ENCODE measurements around the gene FBRS. TPM values are rescaled to one million over a fixed set of nuclear protein-coding genes. Genes with fewer than 3 reads are reported as not detected.
"Not testable (repeated sequence)": the region's sequence is repeated elsewhere in the genome, so short reads cannot be mapped to it uniquely, and the experiment has no call there.

The FBRS gene
- total RNA-seq, 1 donor from 2014 or later: 66.7 TPM

DNA sequence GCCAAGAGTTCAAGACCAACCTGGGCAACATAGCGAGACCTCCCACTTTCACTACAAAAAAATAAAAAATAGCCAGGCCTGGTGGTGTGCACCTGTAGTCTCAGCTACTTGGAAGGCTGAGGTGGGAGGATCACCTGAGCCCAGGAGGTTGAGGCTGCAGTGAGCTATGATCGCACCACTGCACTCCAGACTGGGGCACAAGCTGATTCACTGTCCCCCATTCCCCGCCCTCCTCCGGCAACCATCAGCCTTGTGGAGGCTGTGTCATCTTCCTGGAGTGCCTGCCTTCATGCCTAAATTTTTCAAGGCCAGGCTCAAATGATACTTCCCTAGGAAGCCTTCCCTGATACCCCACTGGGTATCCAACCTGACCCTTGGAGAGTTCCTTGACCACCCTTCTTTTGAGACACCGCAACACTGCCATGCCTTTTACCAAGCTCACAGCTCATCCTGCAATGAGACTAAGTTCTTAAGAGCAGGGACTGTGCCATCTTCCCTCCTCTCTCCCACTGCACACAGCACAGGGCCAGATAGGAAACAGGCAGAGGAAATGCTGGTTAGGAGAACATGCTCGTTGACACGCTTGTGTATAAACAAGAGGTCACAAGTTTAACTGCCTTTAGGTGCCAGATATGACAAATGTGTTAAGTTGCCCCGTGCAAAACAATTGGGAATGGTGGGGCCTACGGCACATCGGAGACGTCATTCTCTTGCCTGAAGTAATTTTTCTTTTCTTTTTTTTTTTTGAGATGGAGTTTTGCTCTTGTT, 36.9 kb downstream of the FBRS start:
- Mint-ChIP-seq H3K4me1 (ENCODE audit: low read depth, unreplicated experiment) (peaks cover 9% of the 10 kb centered on the region), H3K27ac (ENCODE audit: unreplicated experiment) (peak overlapping the region; percentile 11), H3K4me3 (ENCODE audit: unreplicated experiment) (no peak overlapping the region), H3K36me3 (ENCODE audit: unreplicated experiment) (no peaks in the 10 kb centered on the region), H3K27me3 (ENCODE audit: unreplicated experiment) (peaks cover 21% of the 10 kb centered on the region), H3K9me3 (ENCODE audit: unreplicated experiment) (peaks cover 11% of the 10 kb centered on the region)
- no peak for DNase-seq
- TF ChIP-seq, protein P1, sequence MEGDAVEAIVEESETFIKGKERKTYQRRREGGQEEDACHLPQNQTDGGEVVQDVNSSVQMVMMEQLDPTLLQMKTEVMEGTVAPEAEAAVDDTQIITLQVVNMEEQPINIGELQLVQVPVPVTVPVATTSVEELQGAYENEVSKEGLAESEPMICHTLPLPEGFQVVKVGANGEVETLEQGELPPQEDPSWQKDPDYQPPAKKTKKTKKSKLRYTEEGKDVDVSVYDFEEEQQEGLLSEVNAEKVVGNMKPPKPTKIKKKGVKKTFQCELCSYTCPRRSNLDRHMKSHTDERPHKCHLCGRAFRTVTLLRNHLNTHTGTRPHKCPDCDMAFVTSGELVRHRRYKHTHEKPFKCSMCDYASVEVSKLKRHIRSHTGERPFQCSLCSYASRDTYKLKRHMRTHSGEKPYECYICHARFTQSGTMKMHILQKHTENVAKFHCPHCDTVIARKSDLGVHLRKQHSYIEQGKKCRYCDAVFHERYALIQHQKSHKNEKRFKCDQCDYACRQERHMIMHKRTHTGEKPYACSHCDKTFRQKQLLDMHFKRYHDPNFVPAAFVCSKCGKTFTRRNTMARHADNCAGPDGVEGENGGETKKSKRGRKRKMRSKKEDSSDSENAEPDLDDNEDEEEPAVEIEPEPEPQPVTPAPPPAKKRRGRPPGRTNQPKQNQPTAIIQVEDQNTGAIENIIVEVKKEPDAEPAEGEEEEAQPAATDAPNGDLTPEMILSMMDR (IDR thresholded peaks at IDR 0.05; ENCODE audit: partially characterized antibody, unreplicated experiment): no peak

DNA sequence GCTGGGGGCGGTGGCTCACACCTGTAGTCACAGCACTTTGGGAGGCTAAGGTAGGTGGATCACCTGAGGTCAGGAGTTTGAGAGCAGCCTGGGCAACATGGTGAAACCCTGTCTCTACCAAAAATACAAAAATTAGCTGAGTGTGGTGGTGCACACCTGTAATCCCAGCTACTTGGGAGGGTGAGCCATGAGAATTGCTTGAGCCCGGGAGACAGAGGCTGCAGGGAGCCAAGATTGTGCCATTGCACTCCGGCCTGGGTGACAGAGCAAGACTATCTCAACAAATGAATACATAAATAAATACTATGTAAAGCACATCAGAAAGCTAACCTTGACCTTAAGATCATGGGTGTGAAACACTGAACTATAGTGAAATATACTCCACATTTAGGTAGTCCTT, 38.4 kb downstream of the FBRS start:
- H3K4me1 Mint-ChIP-seq (ENCODE audit: low read depth, unreplicated experiment); H3K27ac Mint-ChIP-seq (ENCODE audit: unreplicated experiment); DNase-seq; H3K4me3 Mint-ChIP-seq (ENCODE audit: unreplicated experiment); H3K36me3 Mint-ChIP-seq (ENCODE audit: unreplicated experiment): not testable (repeated sequence)
- peaks cover 11% of the 10 kb centered on the region for H3K9me3 Mint-ChIP-seq (ENCODE audit: unreplicated experiment)
- peaks cover 21% of the 10 kb centered on the region for H3K27me3 Mint-ChIP-seq (ENCODE audit: unreplicated experiment)

GRCh38 chr16:30697264-30698138, 39.3 kb downstream of the FBRS start:
- H3K9me3 Mint-ChIP-seq (ENCODE audit: unreplicated experiment): peaks cover 11% of the 10 kb centered on the region
- no peak for DNase-seq
- H3K36me3 Mint-ChIP-seq (ENCODE audit: unreplicated experiment): no peaks in the 10 kb centered on the region
- TF ChIP-seq, protein P1 (IDR thresholded peaks at IDR 0.05; ENCODE audit: partially characterized antibody, unreplicated experiment): no peak
- H3K4me1 Mint-ChIP-seq (ENCODE audit: low read depth, unreplicated experiment): peaks cover 6% of the 10 kb centered on the region
- H3K27ac Mint-ChIP-seq (ENCODE audit: unreplicated experiment): peak overlapping the region; percentile 98
- peak overlapping the region; percentile 90 for H3K4me3 Mint-ChIP-seq (ENCODE audit: unreplicated experiment)
- peaks cover 18% of the 10 kb centered on the region for H3K27me3 Mint-ChIP-seq (ENCODE audit: unreplicated experiment)

DNA sequence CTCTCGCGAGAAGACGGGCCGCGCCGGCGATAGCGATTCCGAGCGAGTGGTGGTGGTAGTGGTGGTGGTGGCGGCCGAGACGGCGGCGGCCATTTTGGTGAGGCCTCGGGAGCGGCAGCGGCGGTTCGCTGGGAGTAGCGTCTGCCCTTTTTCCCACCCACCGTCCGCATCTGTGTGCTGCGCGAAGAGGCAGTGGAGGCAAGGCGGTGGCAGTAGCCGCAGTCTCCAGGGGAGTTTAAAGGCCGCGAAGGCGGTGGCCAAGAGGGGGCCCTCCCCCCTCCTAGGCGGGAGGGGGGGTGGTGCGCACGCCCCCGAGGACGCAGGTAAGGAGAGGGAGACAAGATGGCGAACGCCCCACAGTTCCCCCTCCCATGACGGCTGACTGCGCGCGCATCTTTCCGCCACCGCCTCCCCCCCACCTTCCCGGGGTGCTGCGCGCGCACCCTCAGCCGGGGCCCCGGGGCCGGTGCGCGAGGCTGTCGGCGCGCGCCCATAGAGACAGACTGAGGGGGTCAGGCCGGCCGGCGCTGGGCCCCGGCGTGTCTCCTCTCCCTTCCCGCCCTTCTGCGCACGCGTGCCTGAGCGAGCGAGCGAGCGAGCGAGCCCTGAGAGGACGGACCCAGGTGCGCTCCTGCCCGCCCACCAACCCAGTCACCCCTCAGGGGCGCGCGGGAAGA, 40.0 kb downstream of the FBRS start:
- H3K36me3 Mint-ChIP-seq (ENCODE audit: unreplicated experiment): no peaks in the 10 kb centered on the region
- H3K27ac Mint-ChIP-seq (ENCODE audit: unreplicated experiment): peak overlapping the region; percentile 98
- H3K27me3 Mint-ChIP-seq (ENCODE audit: unreplicated experiment): peaks cover 15% of the 10 kb centered on the region
- peak overlapping the region; percentile 99 for H3K4me3 Mint-ChIP-seq (ENCODE audit: unreplicated experiment)
- peaks cover 6% of the 10 kb centered on the region for H3K4me1 Mint-ChIP-seq (ENCODE audit: low read depth, unreplicated experiment)
- H3K9me3 Mint-ChIP-seq (ENCODE audit: unreplicated experiment): peaks cover 11% of the 10 kb centered on the region
- TF ChIP-seq, protein P1 (IDR thresholded peaks at IDR 0.05; ENCODE audit: partially characterized antibody, unreplicated experiment): no peak
- peak; percentile 99 for DNase-seq

DNA sequence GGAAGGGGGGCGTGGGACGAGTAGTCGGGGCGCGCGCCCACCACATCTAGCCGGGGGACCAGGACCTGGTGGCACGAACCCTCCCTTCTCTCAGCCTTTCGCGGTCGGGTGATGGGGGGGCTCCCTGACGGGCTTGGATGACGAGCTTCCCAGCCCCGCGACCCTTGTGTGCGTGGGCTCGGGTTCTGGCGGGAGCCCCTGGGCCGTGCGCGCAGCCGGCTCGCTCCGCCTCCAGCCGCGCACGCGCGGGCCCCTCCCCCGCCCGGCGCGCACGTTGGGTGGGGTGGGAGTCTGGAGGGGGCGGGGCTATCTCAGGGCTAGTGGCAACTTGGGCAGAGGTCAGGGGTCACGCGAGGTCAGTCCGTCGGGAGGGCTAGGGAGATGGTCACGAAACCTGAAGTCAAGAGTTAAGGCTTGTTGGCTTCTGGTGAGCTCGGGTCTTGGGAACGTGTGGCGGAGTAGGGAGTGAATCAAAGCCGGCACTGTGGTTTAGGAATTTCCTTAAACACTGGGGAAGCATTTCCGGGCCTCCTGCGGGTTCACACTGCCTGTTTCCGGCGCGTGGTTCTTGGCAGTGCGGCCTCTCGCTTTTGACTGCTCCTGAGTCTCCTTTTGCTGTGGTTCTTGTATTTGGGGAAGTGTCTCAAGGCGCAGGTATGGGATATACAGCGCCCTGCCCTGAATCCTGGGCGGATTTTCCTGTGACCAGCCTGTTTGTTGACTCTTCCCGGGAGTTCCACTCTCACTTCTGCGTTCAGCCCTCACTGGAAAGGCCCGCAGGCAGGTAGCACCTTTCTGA, 40.8 kb downstream of the FBRS start, which contains the start of gene SRCAP:
Gene SRCAP (plus strand): TSS at position 356 of the 799 bp plus-strand sequence. CDS start 1,654 bp downstream, outside the sequence.
- TF ChIP-seq, protein P1 (IDR thresholded peaks at IDR 0.05; ENCODE audit: partially characterized antibody, unreplicated experiment): no peak
- H3K9me3 Mint-ChIP-seq (ENCODE audit: unreplicated experiment): peaks cover 11% of the 10 kb centered on the region
- peaks cover 13% of the 10 kb centered on the region for H3K27me3 Mint-ChIP-seq (ENCODE audit: unreplicated experiment)
- H3K36me3 Mint-ChIP-seq (ENCODE audit: unreplicated experiment): no peaks in the 10 kb centered on the region
- H3K27ac Mint-ChIP-seq (ENCODE audit: unreplicated experiment): peak within 1 kb of the TSS; percentile 98
- peak; percentile 86 for DNase-seq
- peaks cover 6% of the 10 kb centered on the region for H3K4me1 Mint-ChIP-seq (ENCODE audit: low read depth, unreplicated experiment)
- peak within 1 kb of the TSS; percentile 99 for H3K4me3 Mint-ChIP-seq (ENCODE audit: unreplicated experiment)
